HCEC 1CT (cell line): ENCODE measurements around the gene SHC3.
A peak's percentile ranks its signal among the peaks of the same experiment; 100 is the strongest.

Experiments
- DNase-seq: peaks from one replicate; pipeline ENCODE4 v3.0.0-alpha.2; 2017

The SHC3 gene

DNA sequence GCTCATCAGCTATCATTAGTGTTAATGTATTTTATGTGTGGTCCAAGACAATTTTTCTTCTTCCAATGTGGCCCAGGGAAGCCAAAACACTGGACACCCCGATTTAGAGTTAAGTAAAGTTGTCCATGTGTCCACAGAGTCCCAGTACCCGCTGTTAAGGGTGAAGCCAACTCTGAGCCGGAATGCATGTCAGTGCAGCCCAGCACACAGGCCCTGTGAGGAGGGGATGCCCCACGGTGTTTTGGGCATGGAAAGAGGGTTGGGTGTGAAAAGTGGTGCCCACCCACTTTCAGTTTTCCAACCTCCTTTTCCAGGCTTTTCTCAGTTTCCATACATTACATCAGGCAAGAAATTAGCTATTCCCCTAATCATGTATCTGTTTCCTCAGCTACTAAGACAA is 24.4 kb downstream of the SHC3 start:
- no peak for DNase-seq

DNA sequence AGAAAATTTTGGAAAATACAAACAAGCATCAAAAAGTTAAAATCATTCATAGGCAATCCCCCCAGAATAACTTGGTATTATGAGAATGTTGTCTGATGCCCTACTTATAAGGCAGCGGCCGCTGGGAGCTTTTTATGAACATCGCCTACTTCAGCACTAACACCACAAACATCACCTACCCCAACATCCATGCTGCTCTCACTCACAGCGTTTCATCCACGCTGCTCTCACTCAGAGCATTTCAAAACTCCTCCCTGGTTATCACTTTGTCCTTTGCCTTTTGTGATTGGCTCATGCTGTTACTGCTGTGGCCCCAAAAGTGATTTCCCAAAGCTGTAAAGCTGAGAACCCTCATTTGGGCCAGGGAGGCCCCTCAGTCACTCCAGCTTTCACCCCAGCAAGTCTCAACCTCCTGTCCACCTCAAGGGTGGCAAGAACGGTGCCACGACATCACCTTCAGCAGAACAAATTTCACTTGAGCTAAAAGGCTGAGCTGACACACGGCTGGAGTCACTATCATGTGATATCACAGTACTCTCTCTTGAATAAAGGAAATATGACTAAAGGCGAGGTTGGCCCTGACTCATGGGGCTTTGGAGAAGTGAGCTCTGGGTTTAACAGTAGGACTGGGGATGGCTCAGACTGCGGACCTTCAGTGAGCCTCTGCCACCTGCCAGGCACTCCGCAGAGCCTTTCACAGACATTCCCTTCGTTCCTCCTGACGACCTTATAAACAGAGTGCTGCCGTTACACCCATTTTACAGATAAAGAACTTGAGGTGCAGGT is 25.2 kb downstream of the SHC3 start:
- DNase-seq = peak; percentile 98

DNA sequence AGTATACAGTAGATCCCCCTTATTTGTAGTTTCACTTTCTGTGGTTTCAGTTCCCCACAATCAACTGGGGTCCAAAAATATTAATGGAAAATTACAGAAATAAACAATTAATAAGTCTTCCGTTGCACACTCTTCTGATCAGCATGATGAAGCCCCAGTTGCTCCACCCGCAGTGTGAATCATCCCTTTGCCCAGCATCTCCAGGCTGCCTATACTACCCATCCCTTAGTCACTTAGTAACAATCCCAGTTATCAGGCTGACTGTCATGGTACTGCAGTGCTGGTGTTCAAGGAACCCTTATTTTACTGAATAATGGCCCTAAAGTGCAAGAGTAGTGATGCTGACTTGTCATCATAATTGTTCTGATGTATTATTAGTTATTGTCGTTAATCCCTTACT is 28.9 kb downstream of the SHC3 start:
- peak; percentile 83 for DNase-seq

DNA sequence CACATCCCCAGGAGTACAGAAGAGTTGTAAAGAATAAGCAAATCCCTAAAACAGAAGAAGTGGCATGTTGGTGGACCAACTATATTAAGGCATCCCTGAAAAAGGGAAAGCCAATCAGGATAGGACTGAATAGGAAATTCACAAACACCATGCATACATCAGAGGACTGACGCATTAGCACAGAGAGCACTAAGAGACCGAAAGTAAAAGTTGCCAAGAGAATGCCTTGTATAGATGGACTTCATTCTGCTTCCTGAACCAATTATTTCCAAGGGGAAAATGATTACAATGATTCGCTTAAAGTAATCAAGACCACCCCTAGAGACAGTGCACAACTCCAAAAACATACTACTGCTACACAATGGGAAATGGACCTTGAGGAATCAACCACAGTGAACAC is 33.5 kb downstream of the SHC3 start:
- no peak for DNase-seq

DNA sequence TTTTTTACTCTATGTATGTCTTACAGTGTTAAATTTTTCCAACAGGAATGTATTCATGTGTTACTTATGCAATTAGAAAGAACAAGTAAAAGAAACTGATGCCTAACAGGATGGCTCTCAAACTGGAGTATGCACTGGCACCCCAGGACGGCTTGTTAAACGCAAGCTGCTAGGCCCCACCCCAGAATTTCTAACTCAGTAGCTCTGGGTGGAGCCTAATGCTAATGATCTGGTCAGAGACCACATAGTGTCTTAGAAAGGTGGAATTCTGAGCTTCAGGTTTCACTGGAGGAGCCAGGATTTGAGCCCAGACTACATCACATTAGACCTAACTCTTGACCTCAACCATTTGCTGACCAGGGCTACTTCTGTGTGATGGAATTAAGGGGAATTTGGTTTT is 34.4 kb downstream of the SHC3 start:
- DNase-seq = no peak

DNA sequence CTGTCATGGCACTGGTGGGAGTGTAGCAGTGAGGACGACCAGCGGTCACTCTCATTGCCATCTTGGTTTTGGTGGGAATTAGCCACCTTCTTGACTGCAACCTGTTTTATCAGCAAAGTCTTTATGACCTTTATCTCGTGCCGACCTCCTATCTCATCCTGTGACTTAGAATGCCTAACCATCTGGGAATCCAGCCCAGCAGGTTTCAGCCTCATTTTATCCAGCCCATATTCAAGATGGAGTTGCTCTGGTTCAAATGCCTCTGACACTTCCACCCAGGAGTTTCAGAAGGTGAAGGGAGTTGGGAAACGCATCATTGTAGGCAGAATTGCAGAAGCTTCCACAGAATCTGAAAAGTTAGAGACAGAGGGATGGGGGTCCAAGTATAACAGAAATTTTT is 35.4 kb downstream of the SHC3 start:
- no peak for DNase-seq

DNA sequence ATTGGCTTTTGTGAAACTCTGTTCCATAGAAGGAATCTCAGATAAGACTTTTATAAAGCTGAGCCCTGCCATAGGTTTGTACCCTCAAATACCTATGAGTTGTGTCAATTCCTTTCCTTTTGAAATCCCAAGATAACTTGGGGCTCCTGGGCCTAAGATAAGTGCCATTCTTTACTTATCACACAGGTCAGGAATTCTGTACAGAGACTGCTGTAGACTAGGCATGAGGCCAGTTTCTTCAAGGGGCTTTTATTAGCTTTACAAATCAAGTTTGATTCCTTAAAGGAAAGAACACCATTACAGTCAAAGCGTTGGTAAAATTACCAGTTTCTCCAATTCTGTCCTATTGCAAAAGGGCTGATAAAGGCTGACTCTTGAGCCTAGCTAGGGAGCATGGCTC is 39.2 kb downstream of the SHC3 start:
- DNase-seq = peak; percentile 39

DNA sequence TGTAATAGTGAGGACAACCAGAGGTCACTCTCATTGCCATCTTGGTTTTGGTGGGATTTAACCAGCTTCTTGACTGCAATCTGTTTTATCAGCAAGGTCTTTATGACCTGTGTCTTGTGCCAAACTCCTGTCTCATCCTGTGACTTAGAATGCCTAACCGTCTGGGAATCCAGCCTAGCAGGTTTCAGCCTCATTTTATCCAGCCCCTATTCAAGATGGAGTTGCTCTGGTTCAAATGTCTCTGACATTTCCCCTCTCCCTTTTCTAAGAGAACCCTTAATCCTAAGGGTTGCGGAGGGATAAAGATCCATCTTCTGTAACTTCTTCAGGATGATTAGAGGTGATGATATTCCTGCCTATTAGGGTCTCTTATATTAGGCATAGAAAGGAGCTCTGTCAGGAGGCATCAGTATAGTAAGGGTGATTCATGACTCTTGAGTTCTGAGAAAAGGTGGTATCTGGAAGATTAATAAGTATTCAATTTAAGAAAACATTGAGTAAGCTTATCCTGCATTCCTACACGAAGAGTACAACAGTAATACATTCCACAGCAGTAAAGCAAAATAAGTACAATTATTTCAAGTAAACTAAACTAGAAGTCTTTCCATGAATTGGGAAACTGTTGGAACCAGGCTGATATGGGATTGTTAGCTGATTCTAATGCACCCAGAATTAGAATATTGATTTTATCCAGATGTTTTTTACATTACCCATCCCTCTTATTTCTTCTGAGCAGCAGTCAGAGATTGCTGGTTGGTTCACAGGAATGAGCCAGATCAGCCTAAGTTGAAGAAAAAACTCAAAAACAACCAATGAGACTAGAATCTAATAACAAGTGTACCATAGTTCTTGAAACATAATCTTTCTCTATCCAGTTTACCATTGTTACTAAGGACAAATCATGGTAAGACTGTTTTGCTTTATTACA is 39.9 kb downstream of the SHC3 start:
- peak; percentile 74 for DNase-seq

DNA sequence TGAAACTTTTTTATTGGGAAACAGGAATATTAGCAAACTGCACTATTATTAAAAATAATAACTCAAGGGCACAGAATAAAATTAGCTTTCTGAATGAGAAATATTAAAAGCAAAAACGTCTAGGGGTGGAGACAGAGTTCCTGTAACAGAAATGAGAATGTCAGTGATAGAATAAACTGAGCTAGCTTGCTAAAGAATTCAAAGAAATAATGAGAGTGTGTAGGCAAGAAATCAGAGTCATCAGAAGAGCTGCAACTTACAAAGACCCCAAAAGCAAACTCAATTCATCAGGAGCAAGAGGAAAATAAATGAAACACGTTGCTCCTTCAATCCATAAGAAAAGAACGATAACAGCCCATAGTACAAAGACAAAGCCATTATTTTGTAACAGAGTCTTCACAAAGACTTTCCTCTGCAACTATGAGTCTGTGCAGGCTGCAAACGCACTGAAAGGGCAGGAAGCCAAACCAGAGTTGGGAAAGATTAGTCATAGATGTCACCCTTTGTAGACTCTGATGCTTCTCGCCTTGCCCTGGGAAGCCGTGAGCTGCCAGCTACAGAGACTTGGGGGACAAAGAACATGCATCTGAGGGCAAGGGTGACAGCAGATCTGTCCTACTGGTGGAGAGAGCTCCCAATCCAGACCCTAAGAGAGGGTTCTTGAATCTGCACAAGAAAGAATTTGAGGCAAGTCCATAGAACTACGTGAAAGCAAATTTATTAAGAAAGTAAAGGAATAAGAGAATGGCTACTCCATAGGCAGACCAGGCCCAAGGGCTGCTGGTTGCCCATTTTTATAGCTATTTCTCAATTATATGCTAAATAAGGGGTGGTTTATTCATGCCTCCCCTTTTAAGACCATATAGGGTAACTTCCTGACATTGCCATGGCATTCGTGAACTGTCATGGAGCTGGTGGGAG is 40.8 kb downstream of the SHC3 start:
- peak; percentile 94 for DNase-seq

DNA sequence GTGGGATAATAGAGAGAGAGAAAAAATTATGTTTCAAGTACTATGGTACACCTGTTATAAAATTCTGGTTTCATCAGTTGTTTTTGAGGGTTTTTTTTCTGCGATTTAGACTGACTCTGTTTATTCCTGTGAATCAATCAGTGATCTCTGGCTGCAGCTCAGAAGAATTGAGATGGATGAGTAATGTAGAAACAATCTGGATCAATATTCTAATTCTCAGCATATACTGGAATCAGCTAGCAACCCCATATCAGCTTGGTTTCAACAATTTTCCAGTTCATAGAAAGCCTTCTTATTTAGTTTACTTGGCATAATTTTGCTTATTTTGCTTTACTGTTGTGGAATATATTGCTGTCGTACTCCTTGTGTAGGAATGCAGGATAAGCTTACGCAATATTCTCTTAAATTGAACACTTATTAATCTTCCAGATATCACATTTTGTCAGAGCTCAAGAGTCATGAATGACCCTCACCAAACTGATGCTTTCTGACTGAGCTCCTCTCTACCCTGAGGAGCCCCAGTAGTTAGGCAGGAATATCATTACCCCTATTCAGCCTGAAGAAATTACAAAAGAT is 42.9 kb downstream of the SHC3 start:
- no peak for DNase-seq

DNA sequence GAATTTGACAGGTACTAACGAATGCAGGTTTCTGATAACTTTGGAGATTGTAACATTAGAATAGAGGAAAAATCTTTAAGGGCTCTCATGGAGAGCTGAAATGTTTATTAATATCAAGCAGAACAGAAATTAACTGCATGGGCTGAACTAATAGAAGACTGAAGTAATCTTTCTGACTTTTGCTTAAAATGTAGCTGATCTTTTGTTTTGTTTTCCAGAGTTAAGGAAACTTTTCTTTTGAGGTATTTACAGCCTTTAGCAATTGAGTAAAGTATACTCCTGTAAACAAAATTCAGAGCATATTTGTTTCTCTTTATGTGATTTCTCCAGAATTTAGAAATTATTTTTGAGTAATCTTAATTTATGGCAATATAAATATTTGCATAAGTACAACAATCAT is 43.9 kb downstream of the SHC3 start:
- DNase-seq = no peak

DNA sequence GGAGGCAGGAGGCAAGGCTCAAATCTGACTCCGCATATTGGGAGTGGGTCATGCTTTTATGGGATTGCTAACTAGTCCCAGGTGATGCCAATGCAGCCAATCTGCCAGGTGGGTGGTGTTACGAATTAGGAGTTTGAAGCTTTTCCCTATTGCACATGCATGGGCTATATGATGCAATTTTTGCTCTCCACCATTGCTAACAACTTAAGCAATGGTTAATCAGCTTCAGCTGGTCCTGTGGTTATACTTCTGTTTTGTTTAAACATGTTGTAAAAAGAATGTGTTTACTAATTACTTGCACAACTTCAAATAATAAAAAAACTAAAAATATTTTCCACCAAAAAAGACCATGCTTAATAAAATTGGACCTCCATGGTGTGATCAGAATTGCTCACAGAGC is 55.7 kb downstream of the SHC3 start:
- peak; percentile 78 for DNase-seq

DNA sequence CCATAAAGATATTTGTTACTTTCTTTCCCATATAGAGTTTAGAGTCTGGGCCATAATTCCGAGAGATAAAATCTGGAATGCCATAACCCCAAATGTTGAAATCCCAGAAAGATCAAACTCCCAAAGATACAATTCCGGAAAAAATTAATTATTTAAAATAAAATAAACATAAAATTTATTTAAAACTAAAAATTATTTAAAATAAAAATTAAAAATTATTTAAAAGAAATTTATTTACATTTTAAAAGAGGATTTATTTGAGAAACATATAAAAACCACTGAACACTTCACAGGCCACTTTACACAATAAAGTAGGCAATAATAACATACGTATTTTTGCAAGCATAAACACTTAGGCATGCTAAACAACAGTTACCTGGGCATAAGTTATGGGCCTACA is 57.9 kb downstream of the SHC3 start:
- DNase-seq = no peak

DNA sequence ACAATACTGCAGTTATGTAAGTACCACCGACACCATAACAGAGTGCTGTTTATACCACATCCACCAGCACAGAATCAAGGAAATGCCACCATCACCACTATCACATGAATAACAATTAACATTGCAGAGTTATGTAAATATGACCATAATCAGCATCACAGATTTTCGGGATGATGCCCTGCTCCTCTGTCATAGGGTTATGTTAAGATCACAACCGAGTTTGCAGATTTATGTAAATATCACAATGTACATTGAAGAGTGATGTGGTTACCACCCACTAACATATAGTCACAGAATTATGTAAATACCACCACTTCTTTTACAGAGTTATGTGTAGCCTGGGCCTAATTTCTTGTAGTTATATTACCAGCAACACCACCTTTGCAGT is 61.8 kb downstream of the SHC3 start:
- no peak for DNase-seq

DNA sequence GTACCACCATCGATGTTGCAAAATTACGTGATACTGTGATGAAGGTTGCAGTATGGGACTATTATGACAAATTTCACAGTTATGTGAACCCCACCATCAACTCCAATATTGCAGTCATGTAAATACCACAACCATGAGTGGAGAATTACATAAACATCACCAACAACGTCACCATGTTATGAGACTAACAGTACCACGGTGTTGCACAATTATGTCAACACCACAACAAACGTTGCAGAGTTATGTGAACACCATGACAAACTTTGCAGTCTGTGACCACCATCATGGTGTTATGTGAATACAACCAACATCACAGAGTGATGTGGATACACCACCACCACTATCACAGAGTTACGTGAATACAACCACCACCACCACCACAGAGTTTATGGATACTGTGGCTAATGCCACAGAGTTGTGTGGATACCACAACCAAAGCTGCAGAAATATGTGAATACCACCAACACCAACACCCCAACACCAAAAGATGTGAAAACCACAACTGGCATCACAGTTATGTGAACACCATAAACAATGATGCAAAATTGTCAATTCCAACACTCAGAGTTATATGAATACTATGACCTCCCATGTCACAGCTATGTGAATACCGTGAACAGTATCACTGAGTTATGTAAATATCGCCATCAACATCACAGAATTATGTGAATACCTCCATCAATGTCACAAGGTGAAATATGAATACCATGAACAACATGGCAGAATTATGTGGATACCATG is 62.4 kb downstream of the SHC3 start:
- DNase-seq = peak; percentile 95

DNA sequence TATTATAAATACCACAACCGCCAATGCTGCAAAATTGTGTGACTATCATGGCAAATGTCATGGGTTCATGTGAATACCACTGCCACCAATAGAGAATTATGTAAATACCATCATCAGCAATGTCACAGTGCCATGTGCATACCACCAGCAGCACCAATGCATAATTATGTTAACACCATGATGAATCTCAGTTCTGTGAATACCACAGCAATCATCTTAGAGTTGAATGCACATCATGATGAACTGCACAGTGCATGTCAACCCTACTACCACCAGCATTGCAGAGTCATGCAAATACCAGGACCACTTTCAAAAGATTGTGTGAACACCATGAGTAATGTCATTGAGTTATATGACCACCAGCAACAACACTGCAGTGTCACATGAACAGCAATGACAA is 63.2 kb downstream of the SHC3 start:
- no peak for DNase-seq

DNA sequence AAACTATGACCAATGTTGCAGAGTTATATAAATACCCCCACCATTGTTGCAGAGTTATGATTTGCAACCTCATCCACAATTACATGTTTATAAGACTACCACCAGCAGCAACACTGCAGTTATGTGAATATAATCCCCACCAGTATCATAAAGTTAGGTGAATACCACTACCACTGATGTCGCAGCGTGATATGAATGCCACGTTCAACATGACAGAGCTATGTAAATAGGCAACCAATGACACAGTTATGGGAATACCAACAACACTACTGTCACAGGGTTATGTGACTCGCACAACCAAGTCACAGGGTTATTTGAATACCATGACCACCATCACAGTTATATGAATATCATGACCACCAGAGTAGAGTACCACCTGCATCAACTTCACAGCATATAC is 63.9 kb downstream of the SHC3 start:
- no peak for DNase-seq

DNA sequence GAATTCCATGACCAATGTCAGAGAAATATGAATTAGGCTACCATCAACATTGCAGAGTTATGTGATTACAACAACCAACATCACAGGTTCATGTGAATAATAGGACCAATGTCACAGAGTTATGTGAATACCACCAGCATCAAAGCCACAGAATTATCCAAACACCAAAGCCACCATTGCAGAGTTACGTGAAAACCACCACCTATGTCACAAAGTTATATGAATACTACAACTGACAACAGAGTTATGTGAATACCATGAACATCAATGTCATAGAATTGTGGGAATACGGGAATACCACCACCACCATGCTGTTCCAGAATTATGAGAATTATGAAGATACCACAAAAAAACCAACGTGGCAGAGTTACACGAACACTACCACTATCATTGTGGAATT is 64.8 kb downstream of the SHC3 start:
- DNase-seq = no peak

DNA sequence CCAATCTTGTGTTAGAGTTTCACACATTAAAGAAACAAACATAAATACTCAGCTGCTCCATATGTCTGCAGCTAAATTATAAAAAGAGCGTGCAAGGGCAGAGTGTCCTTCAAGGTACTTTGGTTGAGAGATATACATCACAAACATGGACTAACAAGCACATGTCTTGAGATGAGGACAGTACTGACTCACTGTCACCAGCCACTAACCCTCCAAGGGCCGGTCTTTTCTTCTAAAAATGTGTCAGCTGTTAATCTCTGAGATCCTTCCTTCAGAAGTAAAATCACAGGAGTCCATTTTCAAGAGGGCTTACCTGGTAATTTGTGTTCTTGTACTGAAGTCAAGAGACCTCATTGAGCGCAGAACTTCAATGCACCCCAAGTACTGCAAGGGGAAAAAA is 66.4 kb downstream of the SHC3 start:
- no peak for DNase-seq

DNA sequence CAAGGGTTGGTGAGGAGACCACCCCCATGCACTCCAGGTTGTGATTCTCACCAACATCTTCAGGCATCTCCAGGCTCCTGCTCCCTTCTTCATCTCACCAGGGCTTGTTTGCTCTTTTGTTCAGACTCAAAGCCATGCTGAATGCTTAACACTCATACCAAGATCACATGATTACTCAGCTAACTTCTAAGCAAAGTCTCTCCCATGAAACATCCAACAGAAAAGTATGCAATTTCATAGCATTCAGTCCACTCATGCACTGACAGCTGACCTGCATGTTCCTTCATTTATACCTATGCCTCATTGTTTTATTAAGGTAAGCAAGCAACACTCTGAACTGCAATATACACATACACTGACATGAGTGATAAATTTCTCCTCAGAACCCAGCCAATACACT is 69.0 kb downstream of the SHC3 start:
- DNase-seq = peak; percentile 64

DNA sequence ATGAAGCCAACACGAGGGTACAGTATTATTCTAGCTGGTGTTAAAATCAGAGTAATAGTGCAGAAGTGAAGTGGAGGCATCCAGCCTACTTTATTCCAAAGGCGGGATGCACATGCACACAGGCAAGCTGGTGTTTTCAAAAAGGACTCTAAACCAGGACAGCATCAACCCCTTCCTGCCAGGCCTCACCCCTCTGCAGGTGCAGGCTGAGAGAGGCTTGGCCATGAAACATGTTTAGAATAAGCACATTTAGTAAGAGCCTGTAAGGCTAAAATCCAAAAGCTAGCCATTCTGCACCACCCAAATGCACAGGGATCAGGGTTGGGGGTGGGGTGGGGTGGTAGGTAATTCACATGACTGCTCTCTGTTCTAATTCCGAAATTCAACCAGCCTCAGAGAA is 71.2 kb downstream of the SHC3 start:
- DNase-seq = no peak

DNA sequence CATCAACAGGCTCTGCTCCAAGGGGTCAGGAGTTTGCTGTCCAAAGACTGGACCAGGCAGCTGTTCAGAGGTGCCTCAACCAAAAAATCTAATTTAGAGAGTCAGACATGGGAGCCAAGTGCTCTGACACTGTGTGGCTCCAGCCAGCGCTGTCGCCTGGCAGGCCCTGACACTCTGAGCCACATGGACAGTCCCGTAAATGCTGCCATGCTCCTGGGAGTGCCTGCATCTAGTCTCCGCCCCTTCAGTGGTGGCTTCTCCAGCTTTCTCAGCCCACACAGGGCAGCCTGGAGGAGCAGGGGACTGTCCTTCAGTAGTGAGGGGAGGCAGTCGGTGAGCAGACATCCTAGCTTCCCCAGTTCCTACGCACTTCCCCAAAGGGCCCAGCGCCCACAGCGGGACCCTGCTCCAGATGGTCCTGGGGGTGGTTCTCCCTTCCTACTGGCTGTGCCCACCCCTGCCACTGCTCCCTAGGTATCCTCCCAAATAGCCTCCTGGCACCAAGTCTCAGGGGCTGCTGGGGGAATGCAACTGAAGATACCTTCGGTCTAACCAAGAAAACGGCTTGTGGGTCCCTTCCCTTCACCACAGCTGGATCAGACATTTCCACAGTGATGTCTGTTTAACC is 72.3 kb downstream of the SHC3 start:
- DNase-seq = no peak
